ENCODE data around the gene CCDC54.

- TF ChIP-seq EGR1 (IDR thresholded peaks at IDR 0.05) (no peak), RAD21 (IDR thresholded peaks at IDR 0.05; ENCODE audit: low read depth) (no peak), CREB1 (IDR thresholded peaks at IDR 0.05; ENCODE audit: low read depth) (no peak), TAF1 (IDR thresholded peaks at IDR 0.05; ENCODE audit: low read depth) (no peak), YY1 (IDR thresholded peaks at IDR 0.05; ENCODE audit: low read depth) (no peak), EP300 (IDR thresholded peaks at IDR 0.05; ENCODE audit: borderline replicate concordance) (no peak), MAX (IDR thresholded peaks at IDR 0.05) (no peak), CEBPB (IDR thresholded peaks at IDR 0.05) (no peak), ZBTB7A (IDR thresholded peaks at IDR 0.05; ENCODE audit: low read depth) (no peak), TEAD4 (IDR thresholded peaks at IDR 0.05) (no peak), REST (IDR thresholded peaks at IDR 0.05; ENCODE audit: low read depth) (no peak), TCF12 (IDR thresholded peaks at IDR 0.05; ENCODE audit: low read depth) (no peak), FOXM1 (IDR thresholded peaks at IDR 0.05; ENCODE audit: borderline replicate concordance, low read depth) (no peak)
Measured at GRCh38 chr3:107402214-107402613, 25.0 kb downstream of the CCDC54 start.

Data from Ishikawa (cell line).